GM18909 (cell line): ENCODE data around the gene KRTAP10-1.
"Not testable (repeated sequence)": the region's sequence is repeated elsewhere in the genome, so short reads cannot be mapped to it uniquely, and the experiment has no call there.

Experiments used
- ATAC-seq: cut with Tn5 transposase; IDR thresholded peaks from one replicate; pipeline ENCODE4 v1.9.1; 2021; ENCODE audit warnings: mild to moderate bottlenecking; ENCODE audit not compliant: unreplicated experiment, poor library complexity

KRTAP10-1 gene

GRCh38 chr21:44507673-44508425, 32.1 kb downstream of the KRTAP10-1 start:
- ATAC-seq = no peak

- no peak for ATAC-seq
Observed at GRCh38 chr21:44506279-44507255, 33.4 kb downstream of the KRTAP10-1 start.

DNA sequence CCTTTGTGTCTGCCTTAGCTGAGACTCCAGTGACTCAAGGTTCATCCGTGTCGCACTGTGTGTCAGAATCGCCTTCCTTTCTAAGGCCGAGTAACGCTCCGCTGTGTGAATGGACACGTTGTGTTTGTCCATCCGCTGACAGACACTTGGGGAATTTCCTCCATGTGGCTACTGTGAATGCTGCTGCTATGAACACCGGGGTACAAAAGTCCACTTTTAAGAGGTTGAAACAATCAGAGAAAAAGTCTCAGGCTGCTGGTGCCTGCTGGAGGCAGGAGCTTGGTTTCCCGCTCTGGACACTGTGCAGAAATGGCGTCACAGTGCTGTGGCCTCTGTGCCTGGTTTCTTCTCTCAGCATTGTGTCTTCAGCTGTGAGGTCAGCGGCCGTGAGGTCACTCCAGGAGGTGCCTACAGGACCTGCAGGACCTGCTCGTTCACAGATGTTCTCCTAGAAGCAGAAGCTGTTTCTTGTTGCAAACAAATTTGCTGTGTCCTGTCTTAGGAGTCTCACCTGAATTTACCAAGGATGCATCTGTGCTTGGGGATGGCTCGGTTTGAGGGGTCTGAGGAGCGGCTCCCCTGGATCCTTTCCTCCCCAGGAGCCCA, 34.2 kb downstream of the KRTAP10-1 start:
- no peak for ATAC-seq

GRCh38 chr21:44503901-44504399, 36.0 kb downstream of the KRTAP10-1 start:
- ATAC-seq = no peak

DNA sequence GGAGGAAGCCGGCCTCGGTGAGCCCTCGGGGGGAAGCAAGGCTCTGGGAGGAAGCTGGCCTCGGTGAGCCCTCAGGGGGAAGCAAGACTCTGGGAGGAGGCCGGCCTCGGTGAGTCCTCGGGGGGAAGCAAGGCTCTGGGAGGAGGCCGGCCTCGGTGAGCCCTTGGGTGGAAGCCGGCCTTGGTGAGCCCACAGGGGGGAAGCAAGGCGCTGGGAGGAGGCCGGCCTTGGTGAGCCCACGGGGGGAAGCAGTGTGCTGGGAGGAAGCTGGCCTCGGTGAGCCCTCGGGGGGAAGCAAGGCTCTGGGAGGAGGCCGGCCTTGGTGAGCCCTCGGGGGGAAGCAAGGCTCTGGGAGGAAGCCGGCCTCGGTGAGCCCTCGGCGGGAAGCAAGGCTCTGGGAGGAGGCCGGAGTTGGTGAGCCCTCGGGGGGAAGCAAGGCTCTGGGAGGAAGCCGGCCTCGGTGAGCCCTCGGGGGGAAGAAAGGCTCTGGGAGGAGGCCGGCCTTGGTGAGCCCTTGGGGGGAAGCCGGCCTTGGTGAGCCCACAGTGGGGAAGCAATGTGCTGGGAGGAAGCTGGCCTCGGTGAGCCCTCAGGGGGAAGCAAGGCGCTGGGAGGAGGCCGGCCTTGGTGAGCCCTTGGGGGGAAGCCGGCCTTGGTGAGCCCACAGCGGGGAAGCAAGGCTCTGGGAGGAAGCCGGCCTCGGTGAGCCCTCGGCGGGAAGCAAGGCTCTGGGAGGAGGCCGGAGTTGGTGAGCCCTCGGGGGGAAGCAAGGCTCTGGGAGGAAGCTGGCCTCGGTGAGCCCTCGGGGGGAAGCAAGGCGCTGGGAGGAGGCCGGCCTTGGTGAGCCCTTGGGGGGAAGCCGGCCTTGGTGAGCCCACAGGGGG, 36.7 kb downstream of the KRTAP10-1 start:
- ATAC-seq = not testable (repeated sequence)

DNA sequence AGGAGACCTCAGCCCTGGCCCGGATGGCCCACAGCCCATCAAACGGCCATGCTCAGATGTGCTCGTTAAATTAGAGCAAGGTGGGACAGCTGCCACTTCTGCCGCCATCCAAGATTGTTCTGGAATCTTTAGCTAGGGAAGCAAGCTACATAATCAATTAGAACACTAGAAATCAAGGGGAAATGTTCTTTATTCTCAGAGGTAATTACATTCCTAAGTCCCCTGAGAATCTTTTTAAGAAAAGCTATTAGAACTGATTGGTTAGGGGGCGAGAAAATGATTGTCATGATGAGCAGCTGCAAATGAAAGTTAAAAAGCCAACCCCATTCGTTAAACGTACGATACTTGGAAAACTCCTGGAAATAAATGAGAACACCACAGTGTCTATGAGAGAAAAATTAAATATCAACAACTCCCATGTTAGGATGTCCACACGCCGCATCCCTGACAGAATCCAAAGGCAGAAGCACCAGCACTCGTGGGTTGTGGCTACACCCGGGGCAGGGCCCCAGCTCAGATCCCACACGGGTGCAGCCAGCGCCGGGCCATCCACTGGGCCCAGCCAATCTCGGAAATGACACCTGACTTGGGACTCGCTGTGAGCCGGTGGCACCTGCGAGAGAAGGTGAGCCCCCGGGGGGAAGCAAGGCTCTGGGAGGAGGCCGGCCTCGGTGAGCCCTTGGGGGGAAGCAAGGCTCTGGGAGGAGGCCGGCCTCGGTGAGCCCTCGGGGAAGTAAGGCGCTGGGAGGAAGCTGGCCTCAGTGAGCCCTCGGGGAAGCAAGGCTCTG, 37.6 kb downstream of the KRTAP10-1 start:
- no peak for ATAC-seq

GRCh38 chr21:44500111-44500510, 39.9 kb downstream of the KRTAP10-1 start:
- ATAC-seq = no peak

DNA sequence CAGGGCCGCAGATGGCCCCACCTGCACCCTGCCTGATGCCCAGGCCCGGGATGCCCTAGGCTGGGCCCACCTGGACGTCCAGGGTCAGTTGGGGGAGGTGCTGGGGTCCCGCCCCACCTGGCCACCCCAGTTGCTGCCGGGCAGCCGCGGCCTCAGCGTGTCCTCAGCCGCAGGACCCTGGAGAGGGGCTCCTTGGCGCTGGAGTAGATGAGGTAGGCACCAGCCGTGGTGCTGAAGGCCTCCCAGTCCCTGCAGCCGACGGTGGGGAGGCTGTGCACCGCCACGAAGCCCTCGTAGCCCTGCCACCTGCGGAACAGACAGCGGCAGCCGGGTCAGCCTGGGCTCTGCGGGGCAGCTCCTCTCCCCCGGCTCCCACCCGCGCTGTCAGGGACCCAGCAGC, 40.4 kb downstream of the KRTAP10-1 start:
- ATAC-seq = no peak

- ATAC-seq = no peak
Observed at GRCh38 chr21:44499211-44499560, 40.8 kb downstream of the KRTAP10-1 start.

DNA sequence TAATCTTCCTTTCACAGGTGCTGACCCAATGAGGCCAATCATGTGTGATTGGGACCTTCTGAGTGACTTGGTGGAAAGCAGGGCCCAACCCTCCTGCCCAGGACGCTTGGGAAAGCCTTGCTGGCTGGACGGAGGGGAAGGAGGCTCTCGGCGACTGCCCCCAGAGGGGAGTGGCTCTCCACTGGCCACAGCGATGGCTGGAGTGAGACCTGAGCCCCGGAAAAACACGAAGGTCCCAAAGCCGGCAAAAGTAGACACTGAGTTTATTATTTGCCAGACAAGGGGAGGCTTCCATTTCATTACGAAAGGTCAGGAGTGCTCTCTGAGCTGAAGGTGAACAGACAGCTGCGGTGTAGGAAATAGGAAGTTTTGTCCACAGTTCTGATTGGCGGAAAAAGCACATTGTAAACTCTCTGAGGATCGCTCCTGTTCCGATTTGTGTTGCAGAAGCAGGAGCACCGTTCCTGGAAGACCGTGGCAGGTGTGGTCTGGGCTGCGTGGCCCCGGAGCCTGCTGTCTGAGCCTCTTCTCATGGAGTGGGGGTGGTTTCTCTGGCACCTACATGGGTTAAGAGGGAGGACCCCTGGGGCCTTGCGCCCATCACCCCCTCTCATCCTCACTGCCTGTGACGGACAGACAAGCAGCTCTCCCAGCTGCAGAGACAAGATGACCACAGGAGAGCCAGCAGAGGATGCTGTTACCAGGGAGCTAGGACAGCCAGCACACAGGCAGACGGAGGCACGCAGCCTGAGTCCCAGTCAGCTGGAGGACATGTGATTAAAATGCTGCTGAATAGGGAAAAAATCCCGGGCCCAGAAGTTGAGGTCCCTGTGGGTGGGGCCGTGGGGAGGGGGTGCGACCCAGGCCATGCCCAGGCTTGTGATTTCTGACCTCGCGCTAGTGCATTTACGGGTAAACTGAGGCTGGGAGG, 41.5 kb downstream of the KRTAP10-1 start:
- ATAC-seq = no peak

GRCh38 chr21:44497703-44498126, 42.3 kb downstream of the KRTAP10-1 start:
- ATAC-seq = no peak

- no peak for ATAC-seq
Observed at GRCh38 chr21:44496564-44497550, 43.1 kb downstream of the KRTAP10-1 start.

DNA sequence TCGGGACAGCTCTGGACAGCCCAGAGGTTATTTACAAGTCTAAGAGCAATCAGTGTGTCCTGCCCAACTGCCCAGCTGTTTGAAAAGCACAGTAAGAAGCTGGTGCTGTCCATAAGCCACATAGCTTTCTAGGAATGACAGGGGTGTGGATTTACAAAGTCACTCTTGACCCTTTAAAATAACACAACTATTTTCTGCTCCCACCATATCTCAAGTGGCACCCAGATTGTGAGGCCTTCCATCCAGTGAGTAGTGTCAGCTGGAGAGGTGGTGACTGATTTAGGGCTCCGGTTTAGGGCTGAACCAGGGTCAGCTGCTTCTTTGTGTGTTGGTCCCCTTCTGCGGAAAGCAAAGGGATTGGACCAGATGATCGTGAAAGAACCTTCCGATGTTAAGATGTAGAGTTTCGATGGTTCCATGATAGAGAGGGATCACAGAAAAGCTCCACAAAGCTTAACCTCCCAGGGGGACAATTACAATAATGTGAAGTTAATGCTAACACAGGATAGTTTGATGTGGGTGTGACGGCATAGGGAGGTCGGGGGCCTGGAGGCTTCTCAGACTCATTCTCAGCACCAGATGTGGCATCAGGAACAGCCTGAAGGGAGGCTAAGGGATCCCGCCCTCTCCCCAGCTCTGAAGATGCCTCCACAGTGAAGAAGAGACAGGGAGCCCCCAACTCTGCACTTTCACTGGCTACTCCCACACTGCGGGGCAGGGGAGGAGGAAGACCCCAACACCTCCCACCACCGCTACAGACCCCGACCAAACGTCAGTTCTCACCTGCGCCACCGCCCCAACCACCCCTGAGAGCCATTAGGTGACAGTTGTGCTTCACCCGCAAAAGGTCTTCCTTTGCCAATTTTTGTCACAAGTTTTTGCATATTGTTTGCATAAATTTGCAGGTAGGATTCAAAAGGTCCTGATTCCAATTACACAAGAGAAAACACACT, 44.1 kb downstream of the KRTAP10-1 start:
- ATAC-seq = no peak

- ATAC-seq = no peak
Observed at GRCh38 chr21:44494956-44495355, 45.0 kb downstream of the KRTAP10-1 start.

DNA sequence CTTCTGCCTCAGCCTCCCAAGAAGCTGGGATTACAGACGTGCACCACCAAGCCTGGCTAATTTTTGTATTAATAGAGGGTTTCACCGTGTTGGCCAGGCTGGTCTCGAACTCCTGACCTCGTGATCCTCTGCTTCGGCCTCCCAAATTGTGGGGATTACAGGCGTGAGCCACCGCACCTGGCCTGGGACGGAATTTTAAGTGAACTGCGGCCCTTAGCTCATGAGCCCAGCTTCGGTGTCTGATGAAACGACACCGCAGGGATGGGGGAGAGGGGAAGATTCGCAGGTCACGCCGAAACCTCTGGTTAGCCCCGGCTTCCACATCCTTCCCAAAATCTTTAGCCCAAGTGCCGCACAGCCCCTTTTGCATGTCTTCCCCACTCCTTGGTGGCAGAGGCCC, 45.6 kb downstream of the KRTAP10-1 start:
- ATAC-seq = no peak
